Liver (tissue), 9 donors: ENCODE results near the gene KIAA0825. TPM values are rescaled to one million over a fixed set of nuclear protein-coding genes. Genes with fewer than 3 reads are reported as not detected.

Experiments
- DNase-seq: peaks from one replicate; pipeline ENCODE4 v3.0.0-alpha.2; 2017; ENCODE audit warnings: low spot score
- H3K27ac ChIP-seq, 2 donors: one replicate each; pipeline ENCODE4 v1.7.0; 2013; ENCODE audit warnings: inconsistent platforms in 2 of 2, low read length in 2 of 2, control low read depth in 1 of 2, low read depth in 1 of 2, mild to moderate bottlenecking in 1 of 2
- H3K27me3 ChIP-seq, 4 donors: one replicate each; pipeline versions ENCODE4 v1.6.1 to v1.7.0; 2013; ENCODE audit warnings: low read length in 3 of 4, inconsistent platforms in 1 of 4, mild to moderate bottlenecking in 1 of 4, moderate library complexity in 1 of 4; ENCODE audit not compliant: control insufficient read depth in 4 of 4, insufficient read depth in 4 of 4
- H3K36me3 ChIP-seq, 4 donors: one replicate each; pipeline versions ENCODE4 v1.6.1 to v1.7.0; 2013; ENCODE audit warnings: low read length in 3 of 4, mild to moderate bottlenecking in 3 of 4, low read depth in 1 of 4, moderate library complexity in 1 of 4; ENCODE audit not compliant: control insufficient read depth in 4 of 4, insufficient read depth in 3 of 4
- H3K4me1 ChIP-seq, 4 donors: one replicate each; pipeline versions ENCODE4 v1.6.1 to v1.7.0; 2013; ENCODE audit warnings: low read length in 3 of 4, mild to moderate bottlenecking in 3 of 4, moderate library complexity in 1 of 4; ENCODE audit not compliant: control insufficient read depth in 4 of 4, insufficient read depth in 4 of 4
- H3K4me3 ChIP-seq, 3 donors: one replicate each; pipeline versions ENCODE4 v1.6.1 to v1.7.0; 2013; ENCODE audit warnings: low read length in 3 of 3, control low read depth in 1 of 3, low read depth in 1 of 3, mild to moderate bottlenecking in 1 of 3
- H3K9ac ChIP-seq, 2 donors: one replicate each; pipeline ENCODE4 v1.7.0; 2013; ENCODE audit warnings: low read length in 2 of 2, mild to moderate bottlenecking in 2 of 2, moderate library complexity in 2 of 2, control low read depth in 1 of 2, low read depth in 1 of 2
- H3K9me3 ChIP-seq, 4 donors: one replicate each; pipeline versions ENCODE4 v1.6.1 to v1.7.0; 2013; ENCODE audit warnings: low read length in 3 of 4; ENCODE audit not compliant: control insufficient read depth in 4 of 4
- ATF3 ChIP-seq: IDR thresholded peaks from 2 replicates; pipeline ENCODE4 v1.6.1; 2016; ENCODE audit warnings: antibody characterized with exemption
- EGR1 ChIP-seq, 2 donors: IDR thresholded peaks; 2 replicates each; pipeline ENCODE4 v1.6.1; 2016 to 2018; ENCODE audit warnings: antibody characterized with exemption in 2 of 2, low read depth in 2 of 2
- FOXA1 ChIP-seq: IDR thresholded peaks from 2 replicates; pipeline ENCODE4 v1.6.1; 2016; ENCODE audit warnings: antibody characterized with exemption
- GABPA ChIP-seq, 2 donors: IDR thresholded peaks in 1 of 2; conservative IDR thresholded peaks in 1 of 2; 2 replicates each; pipeline ENCODE4 v1.6.1; 2016; ENCODE audit warnings: antibody characterized with exemption in 2 of 2, mild to moderate bottlenecking in 1 of 2, moderate library complexity in 1 of 2
- HNF4A ChIP-seq, 2 donors: conservative IDR thresholded peaks; 2 replicates each; pipeline ENCODE4 v1.6.1; 2016; ENCODE audit warnings: antibody characterized with exemption in 2 of 2, mild to moderate bottlenecking in 2 of 2
- HNF4G ChIP-seq: IDR thresholded peaks from 2 replicates; pipeline ENCODE4 v1.6.1; 2016; ENCODE audit warnings: antibody characterized with exemption
- JUND ChIP-seq, 2 donors: IDR thresholded peaks; 2 replicates each; pipeline ENCODE4 v1.6.1; 2016; ENCODE audit warnings: antibody characterized with exemption in 2 of 2
- NR2F2 ChIP-seq: IDR thresholded peaks from 2 replicates; pipeline ENCODE4 v1.6.1; 2016; ENCODE audit warnings: antibody characterized with exemption
- RAD21 ChIP-seq, 2 donors: IDR thresholded peaks; 2 replicates each; pipeline ENCODE4 v1.6.1; 2016; ENCODE audit warnings: antibody characterized with exemption in 2 of 2, mild to moderate bottlenecking in 2 of 2
- RXRA ChIP-seq, 2 donors: IDR thresholded peaks; 2 replicates each; pipeline ENCODE4 v1.6.1; 2017 to 2018; ENCODE audit warnings: antibody characterized with exemption in 2 of 2, mild to moderate bottlenecking in 1 of 2
- TAF1 ChIP-seq: conservative IDR thresholded peaks from 2 replicates; pipeline ENCODE4 v1.6.1; 2016; ENCODE audit warnings: antibody characterized with exemption, mild to moderate bottlenecking
- YY1 ChIP-seq: IDR thresholded peaks from 2 replicates; pipeline ENCODE4 v1.6.1; 2016; ENCODE audit warnings: antibody characterized with exemption, mild to moderate bottlenecking
- ZBTB33 ChIP-seq: IDR thresholded peaks from 2 replicates; pipeline ENCODE4 v1.6.1; 2016; ENCODE audit warnings: antibody characterized with exemption
- WGBS: extraction: QIAGEN DNeasy Blood & Tissue Kit; methylation state at CpG from one replicate; pipeline ENCODE4 v1.1.7; 2013; 5-methylcytosine and 5-hydroxymethylcytosine counted together
- polyA plus RNA-seq, 2 donors: library from polyadenylated mRNA; stranded (reverse) in 1 of 2; unstranded in 1 of 2; fragments of 200-250 nt in 1 of 2; fragments of >200 nt in 1 of 2; fragmentation: Nextera tagmentation in 1 of 2; extraction: Ambion mirVana in 1 of 2; gene quantifications; one replicate each; pipeline versions ENCODE4 v1.2.1 to v1.2.3, GENCODE V29; 2013 to 2015
- total RNA-seq, 2 donors: library from RNA; depleted of rRNA; stranded (reverse); fragments of >200 nt; gene quantifications; one replicate each; pipeline ENCODE4 v1.2.3, GENCODE V29; 2014
- TF ChIP-seq, protein P1 (sequence below): IDR thresholded peaks from 2 replicates; pipeline ENCODE4 v1.6.1; 2016; ENCODE audit warnings: antibody characterized with exemption
- TF ChIP-seq, protein P2 (sequence below): IDR thresholded peaks from 2 replicates; pipeline ENCODE4 v1.6.1; 2016; ENCODE audit warnings: antibody characterized with exemption, mild to moderate bottlenecking
- donor health status: healthy.
- donor health status: healthy.
- donor health status: healthy.
- donor health status: healthy.
- donor health status: healthy.

KIAA0825 gene
- total and polyA plus RNA-seq, 4 donors = 0.25 to 3.2 (median 1.2) TPM

GRCh38 chr5:94661086-94661485 is 42.7 kb upstream of the KIAA0825 start:
- no peaks in the 10 kb centered on the region for H3K36me3 ChIP-seq
- no peak overlapping the region for H3K9ac ChIP-seq
- TF ChIP-seq YY1 (no peak), HNF4A (conservative IDR thresholded peaks at IDR 0.05) (no peak), NR2F2 (no peak), GABPA (IDR thresholded peaks at IDR 0.05 in 1 of 2, conservative IDR thresholded peaks at IDR 0.05 in 1 of 2) (no peak), RAD21 (IDR thresholded peaks at IDR 0.05) (no peak), RXRA (IDR thresholded peaks at IDR 0.05) (no peak), ATF3 (no peak)
- no peak for DNase-seq
- H3K27me3 ChIP-seq = no peaks in the 10 kb centered on the region
- H3K9me3 ChIP-seq = no peaks in the 10 kb centered on the region
- no peak overlapping the region for H3K4me3 ChIP-seq
- H3K27ac ChIP-seq = no peak overlapping the region
- WGBS = 98% methylated on average over 3 of the region's 3 CpGs
- no peaks in the 10 kb centered on the region for H3K4me1 ChIP-seq

DNA sequence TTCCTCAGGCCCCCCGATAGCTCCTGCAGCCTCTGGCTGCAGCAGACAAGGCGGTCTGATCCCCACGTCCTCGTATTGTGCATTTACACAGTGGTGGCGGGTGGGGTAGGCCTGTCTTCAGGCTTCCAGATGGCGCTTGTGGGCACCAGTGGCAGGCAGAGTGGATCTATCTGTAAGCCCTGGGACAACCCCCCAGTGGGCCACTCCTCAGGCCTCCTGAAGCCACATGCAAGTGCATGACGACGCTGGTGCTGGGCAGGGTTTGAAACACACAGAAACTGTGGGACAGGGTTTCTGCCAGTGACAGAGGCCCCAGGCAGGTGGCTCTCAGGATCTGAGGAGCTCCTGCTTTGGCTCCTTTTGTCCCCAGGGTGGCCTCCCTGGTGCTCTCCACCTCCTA is 42.1 kb upstream of the KIAA0825 start:
- Histone ChIP-seq H3K27ac (no peak overlapping the region), H3K4me1 (no peaks in the 10 kb centered on the region), H3K9me3 (no peaks in the 10 kb centered on the region), H3K36me3 (no peaks in the 10 kb centered on the region), H3K9ac (no peak overlapping the region), H3K27me3 (no peaks in the 10 kb centered on the region), H3K4me3 (no peak overlapping the region)
- 98% methylated on average over 8 of the region's 8 CpGs for WGBS
- TF ChIP-seq, protein P1, sequence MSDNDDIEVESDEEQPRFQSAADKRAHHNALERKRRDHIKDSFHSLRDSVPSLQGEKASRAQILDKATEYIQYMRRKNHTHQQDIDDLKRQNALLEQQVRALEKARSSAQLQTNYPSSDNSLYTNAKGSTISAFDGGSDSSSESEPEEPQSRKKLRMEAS = no peak
- no peak for TF ChIP-seq GABPA (IDR thresholded peaks at IDR 0.05 in 1 of 2, conservative IDR thresholded peaks at IDR 0.05 in 1 of 2)
- TF ChIP-seq, protein P2, sequence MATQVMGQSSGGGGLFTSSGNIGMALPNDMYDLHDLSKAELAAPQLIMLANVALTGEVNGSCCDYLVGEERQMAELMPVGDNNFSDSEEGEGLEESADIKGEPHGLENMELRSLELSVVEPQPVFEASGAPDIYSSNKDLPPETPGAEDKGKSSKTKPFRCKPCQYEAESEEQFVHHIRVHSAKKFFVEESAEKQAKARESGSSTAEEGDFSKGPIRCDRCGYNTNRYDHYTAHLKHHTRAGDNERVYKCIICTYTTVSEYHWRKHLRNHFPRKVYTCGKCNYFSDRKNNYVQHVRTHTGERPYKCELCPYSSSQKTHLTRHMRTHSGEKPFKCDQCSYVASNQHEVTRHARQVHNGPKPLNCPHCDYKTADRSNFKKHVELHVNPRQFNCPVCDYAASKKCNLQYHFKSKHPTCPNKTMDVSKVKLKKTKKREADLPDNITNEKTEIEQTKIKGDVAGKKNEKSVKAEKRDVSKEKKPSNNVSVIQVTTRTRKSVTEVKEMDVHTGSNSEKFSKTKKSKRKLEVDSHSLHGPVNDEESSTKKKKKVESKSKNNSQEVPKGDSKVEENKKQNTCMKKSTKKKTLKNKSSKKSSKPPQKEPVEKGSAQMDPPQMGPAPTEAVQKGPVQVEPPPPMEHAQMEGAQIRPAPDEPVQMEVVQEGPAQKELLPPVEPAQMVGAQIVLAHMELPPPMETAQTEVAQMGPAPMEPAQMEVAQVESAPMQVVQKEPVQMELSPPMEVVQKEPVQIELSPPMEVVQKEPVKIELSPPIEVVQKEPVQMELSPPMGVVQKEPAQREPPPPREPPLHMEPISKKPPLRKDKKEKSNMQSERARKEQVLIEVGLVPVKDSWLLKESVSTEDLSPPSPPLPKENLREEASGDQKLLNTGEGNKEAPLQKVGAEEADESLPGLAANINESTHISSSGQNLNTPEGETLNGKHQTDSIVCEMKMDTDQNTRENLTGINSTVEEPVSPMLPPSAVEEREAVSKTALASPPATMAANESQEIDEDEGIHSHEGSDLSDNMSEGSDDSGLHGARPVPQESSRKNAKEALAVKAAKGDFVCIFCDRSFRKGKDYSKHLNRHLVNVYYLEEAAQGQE = no peak
- no peak for TF ChIP-seq RAD21 (IDR thresholded peaks at IDR 0.05)
- TF ChIP-seq ZBTB33 = no peak
- TF ChIP-seq EGR1 (IDR thresholded peaks at IDR 0.05; ENCODE audit: low read depth in 2 of 2) = no peak
- no peak for TF ChIP-seq YY1
- no peak for TF ChIP-seq HNF4G
- no peak for TF ChIP-seq FOXA1
- TF ChIP-seq HNF4A (conservative IDR thresholded peaks at IDR 0.05) = no peak
- TF ChIP-seq TAF1 = no peak
- no peak for TF ChIP-seq JUND (IDR thresholded peaks at IDR 0.05)
- no peak for TF ChIP-seq NR2F2
- no peak for TF ChIP-seq ATF3
- DNase-seq = no peak
